Astrocyte of the spinal cord (primary cell): ENCODE measurements around the gene PCDHGA11.
"Not testable (repeated sequence)": the region's sequence is repeated elsewhere in the genome, so short reads cannot be mapped to it uniquely, and the experiment has no call there.

Experiments used
- DNase-seq: peaks from one replicate; pipeline ENCODE4 v3.0.0; 2011; ENCODE audit warnings: low read depth, low spot score
- H3K4me3 ChIP-seq: 2 replicates; pipeline ENCODE4 v1.5.1; 2011; ENCODE audit warnings: low read depth, mild to moderate bottlenecking, low read length, moderate library complexity
- CTCF ChIP-seq: IDR thresholded peaks from 2 replicates; pipeline ENCODE4 v1.5.1; 2012; ENCODE audit warnings: low read depth, mild to moderate bottlenecking, low read length, inconsistent platforms
- in situ Hi-C: cut with HindIII; loops from 2 replicates; pipeline ENCODE4 v1.10.0; 2017; ENCODE audit warnings: low sequenced_read_pairs

The PCDHGA11 gene

GRCh38 chr5:141427783-141428426 is 7.1 kb downstream of the PCDHGA11 start:
- no peak for TF ChIP-seq CTCF
- H3K4me3 ChIP-seq = no peak overlapping the region
- no peak for DNase-seq
- in situ Hi-C loops = no loop called here

DNA sequence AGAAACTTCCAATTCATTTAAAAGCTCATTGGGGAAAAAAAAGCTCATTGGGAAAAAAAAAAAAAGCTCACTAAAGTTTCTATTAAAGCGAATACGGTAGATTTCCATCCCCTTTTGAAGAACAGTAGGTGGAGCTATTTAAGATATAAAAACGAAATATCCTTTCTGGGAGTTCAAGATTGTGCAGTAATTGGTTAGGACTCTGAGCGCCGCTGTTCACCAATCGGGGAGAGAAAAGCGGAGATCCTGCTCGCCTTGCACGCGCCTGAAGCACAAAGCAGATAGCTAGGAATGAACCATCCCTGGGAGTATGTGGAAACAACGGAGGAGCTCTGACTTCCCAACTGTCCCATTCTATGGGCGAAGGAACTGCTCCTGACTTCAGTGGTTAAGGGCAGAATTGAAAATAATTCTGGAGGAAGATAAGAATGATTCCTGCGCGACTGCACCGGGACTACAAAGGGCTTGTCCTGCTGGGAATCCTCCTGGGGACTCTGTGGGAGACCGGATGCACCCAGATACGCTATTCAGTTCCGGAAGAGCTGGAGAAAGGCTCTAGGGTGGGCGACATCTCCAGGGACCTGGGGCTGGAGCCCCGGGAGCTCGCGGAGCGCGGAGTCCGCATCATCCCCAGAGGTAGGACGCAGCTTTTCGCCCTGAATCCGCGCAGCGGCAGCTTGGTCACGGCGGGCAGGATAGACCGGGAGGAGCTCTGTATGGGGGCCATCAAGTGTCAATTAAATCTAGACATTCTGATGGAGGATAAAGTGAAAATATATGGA is 9.7 kb downstream of the PCDHGA11 start, which contains the start of gene PCDHGA12:
Gene PCDHGA12 (plus strand): TSS at position 176 of the 782 bp plus-strand sequence. CDS start 253 bp downstream, at position 429.
- peak; percentile 91 for DNase-seq
- H3K4me3 ChIP-seq = peak within 1 kb of the TSS; percentile 37
- in situ Hi-C loops = no loop called here
- peak; percentile 63 for TF ChIP-seq CTCF

DNA sequence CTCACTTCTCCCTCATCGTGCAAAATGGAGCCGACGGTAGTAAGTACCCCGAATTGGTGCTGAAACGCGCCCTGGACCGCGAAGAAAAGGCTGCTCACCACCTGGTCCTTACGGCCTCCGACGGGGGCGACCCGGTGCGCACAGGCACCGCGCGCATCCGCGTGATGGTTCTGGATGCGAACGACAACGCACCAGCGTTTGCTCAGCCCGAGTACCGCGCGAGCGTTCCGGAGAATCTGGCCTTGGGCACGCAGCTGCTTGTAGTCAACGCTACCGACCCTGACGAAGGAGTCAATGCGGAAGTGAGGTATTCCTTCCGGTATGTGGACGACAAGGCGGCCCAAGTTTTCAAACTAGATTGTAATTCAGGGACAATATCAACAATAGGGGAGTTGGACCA is 10.4 kb downstream of the PCDHGA11 start:
- DNase-seq = peak; percentile 27
- in situ Hi-C loops = no loop called here
- peak overlapping the region; percentile 37 for H3K4me3 ChIP-seq
- no peak for TF ChIP-seq CTCF

DNA sequence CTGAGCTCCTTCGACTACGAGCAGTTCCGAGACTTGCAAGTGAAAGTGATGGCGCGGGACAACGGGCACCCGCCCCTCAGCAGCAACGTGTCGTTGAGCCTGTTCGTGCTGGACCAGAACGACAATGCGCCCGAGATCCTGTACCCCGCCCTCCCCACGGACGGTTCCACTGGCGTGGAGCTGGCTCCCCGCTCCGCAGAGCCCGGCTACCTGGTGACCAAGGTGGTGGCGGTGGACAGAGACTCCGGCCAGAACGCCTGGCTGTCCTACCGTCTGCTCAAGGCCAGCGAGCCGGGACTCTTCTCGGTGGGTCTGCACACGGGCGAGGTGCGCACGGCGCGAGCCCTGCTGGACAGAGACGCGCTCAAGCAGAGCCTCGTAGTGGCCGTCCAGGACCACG is 11.5 kb downstream of the PCDHGA11 start:
- in situ Hi-C loops, H3K4me3 ChIP-seq, DNase-seq: not testable (repeated sequence)

GRCh38 chr5:141432726-141433125 is 11.9 kb downstream of the PCDHGA11 start:
- in situ Hi-C loops, DNase-seq, H3K4me3 ChIP-seq: not testable (repeated sequence)

DNA sequence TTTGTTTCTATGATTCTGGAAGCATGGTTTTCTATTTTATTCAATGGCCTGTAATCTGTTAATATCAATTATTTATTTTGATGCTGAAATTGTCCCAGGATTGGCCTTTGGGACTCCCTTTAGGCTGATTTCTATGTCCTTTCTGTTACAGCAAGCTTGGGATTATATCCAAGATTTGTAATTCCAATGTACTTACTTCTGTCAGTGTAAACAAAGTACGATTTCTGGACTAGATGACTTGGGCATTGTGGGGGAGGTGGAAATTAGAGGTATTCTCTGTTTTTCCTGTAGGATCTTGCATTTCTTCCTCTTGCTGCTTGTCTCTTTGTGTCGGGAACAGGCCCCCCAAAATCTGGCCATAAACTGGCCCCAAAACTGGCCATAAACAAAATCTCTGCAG is 13.2 kb downstream of the PCDHGA11 start:
- no peak overlapping the region for H3K4me3 ChIP-seq
- in situ Hi-C loops = no loop called here
- no peak for TF ChIP-seq CTCF
- no peak for DNase-seq

DNA sequence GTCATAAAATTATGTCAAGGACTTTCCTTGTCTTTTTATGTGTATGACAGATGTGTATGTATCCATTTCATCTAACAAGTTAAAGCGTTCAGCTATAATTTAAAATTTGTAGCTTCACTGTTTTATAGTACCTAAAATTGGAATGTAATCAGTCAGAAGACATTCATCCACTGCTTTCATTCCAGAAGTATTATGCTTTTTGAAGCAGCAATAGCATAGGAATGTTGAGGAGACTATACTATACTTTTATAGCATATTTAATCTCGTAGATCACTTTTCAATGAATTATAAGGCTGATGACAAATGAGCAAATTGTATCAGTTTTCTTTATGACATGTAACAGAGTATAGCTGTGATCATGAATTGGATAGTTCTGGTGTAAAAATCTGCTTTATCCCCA is 16.4 kb downstream of the PCDHGA11 start:
- DNase-seq = no peak
- no peak for TF ChIP-seq CTCF
- in situ Hi-C loops = no loop called here

More for the DNA sequence above, 16.4 kb downstream of the PCDHGA11 start:
- H3K4me3 ChIP-seq = no peak overlapping the region
